Forelimb muscle (tissue), 1 donor: Measurements from ENCODE around the gene PARS2. TPM values are rescaled to one million over a fixed set of nuclear protein-coding genes. Genes with fewer than 3 reads are reported as not detected.
"Not testable (repeated sequence)": the region's sequence is repeated elsewhere in the genome, so short reads cannot be mapped to it uniquely, and the experiment has no call there.

ENCODE experiments used
- DNase-seq: peaks from one replicate; pipeline ENCODE4 v3.0.0-alpha.2; 2013; ENCODE audit warnings: low read depth
- polyA plus RNA-seq: library from polyadenylated mRNA; unstranded; fragments of 120-200 nt; gene quantifications from one replicate; pipeline ENCODE4 v1.2.1, GENCODE V29; 2013; ENCODE audit not compliant: insufficient read length

The PARS2 gene
- polyA plus RNA-seq, 1 donor = 3.8 TPM

- no peak for DNase-seq
These were observed 35.9 kb upstream of the PARS2 start for GRCh38 chr1:54800041-54800898.

- DNase-seq = no peak
These were observed 34.7 kb upstream of the PARS2 start for GRCh38 chr1:54798769-54799641.

- no peak for DNase-seq
These were observed 33.9 kb upstream of the PARS2 start for GRCh38 chr1:54798206-54798605.

- DNase-seq = no peak
These were observed 32.6 kb upstream of the PARS2 start for GRCh38 chr1:54796902-54797301.

- no peak for DNase-seq
These were observed 31.6 kb upstream of the PARS2 start for GRCh38 chr1:54795841-54796468.

- no peak for DNase-seq
These were observed 31.0 kb upstream of the PARS2 start for GRCh38 chr1:54795356-54795665.

- no peak for DNase-seq
These were observed 30.4 kb upstream of the PARS2 start for GRCh38 chr1:54794451-54795355.

GRCh38 chr1:54792686-54793282 lies 28.5 kb upstream of the PARS2 start:
- peak; percentile 38 for DNase-seq

- no peak for DNase-seq
These were observed 27.7 kb upstream of the PARS2 start for GRCh38 chr1:54791880-54792522.

GRCh38 chr1:54788459-54788858 lies 24.1 kb upstream of the PARS2 start:
- no peak for DNase-seq

- DNase-seq = no peak
These were observed 23.3 kb upstream of the PARS2 start for GRCh38 chr1:54787604-54788003.

GRCh38 chr1:54786778-54787177 lies 22.5 kb upstream of the PARS2 start:
- no peak for DNase-seq

- DNase-seq = no peak
These were observed 19.7 kb upstream of the PARS2 start for GRCh38 chr1:54784066-54784465.

- no peak for DNase-seq
These were observed 18.3 kb upstream of the PARS2 start for GRCh38 chr1:54782588-54782987.

GRCh38 chr1:54782156-54782555 lies 17.8 kb upstream of the PARS2 start:
- DNase-seq = no peak

- DNase-seq = no peak
These were observed 16.9 kb upstream of the PARS2 start for GRCh38 chr1:54781023-54781723.

GRCh38 chr1:54777431-54777830 lies 13.1 kb upstream of the PARS2 start:
- DNase-seq = no peak

- DNase-seq = no peak
These were observed 12.7 kb upstream of the PARS2 start for GRCh38 chr1:54777011-54777410.

GRCh38 chr1:54775828-54776721 lies 11.8 kb upstream of the PARS2 start:
- DNase-seq = not testable (repeated sequence)
